ENCODE results near the gene ZIC3. TPM values are rescaled to one million over a fixed set of nuclear protein-coding genes. Genes with fewer than 3 reads are reported as not detected.

The ZIC3 gene
- total and polyA plus RNA-seq, 11 donors: not detected

DNA sequence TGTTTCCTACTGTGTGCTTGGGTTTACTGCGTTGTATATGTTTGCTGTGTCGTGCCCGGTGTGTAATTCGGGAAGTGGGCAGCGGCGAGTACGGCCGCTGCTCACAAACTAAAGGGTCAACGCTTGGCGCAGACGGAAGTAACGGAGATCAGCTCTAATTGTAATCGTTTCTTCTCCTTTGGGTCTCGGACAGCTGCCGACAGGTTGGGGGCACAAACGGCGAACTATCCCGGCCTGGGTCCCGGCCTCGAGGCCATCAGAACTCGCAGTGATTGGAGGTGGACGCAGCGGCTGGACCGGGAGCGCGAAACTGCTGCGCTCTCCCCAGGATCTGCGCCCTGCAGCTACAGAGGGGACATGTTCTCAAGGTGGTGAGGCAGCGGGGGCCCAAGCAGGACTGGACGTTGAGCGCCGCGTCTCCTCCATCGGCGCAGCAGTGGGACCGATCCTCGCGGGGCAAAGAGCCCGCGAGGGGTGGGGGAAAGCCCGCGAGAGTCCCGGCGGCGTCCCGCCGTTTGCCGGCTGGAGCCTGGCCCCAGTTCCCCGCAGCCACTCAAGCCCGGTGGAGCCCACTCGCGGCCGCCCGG is 516 bp upstream of the ZIC3 start:
- TF ChIP-seq POLR2A (IDR thresholded peaks at IDR 0.05): no peak
- TF ChIP-seq, protein P1, sequence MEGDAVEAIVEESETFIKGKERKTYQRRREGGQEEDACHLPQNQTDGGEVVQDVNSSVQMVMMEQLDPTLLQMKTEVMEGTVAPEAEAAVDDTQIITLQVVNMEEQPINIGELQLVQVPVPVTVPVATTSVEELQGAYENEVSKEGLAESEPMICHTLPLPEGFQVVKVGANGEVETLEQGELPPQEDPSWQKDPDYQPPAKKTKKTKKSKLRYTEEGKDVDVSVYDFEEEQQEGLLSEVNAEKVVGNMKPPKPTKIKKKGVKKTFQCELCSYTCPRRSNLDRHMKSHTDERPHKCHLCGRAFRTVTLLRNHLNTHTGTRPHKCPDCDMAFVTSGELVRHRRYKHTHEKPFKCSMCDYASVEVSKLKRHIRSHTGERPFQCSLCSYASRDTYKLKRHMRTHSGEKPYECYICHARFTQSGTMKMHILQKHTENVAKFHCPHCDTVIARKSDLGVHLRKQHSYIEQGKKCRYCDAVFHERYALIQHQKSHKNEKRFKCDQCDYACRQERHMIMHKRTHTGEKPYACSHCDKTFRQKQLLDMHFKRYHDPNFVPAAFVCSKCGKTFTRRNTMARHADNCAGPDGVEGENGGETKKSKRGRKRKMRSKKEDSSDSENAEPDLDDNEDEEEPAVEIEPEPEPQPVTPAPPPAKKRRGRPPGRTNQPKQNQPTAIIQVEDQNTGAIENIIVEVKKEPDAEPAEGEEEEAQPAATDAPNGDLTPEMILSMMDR (IDR thresholded peaks at IDR 0.05): no peak
- 1 to 31% (median 14%) methylated on average over 36 to 54 of the region's 54 CpGs for WGBS, 4 donors
- H3K27ac ChIP-seq: no peak overlapping the region
- H3K36me3 ChIP-seq: no peaks in the 10 kb centered on the region
- H3K4me3 ChIP-seq: peak overlapping the region; percentile 18 to 69 (median 56)
- peaks cover 0 to 27% (median 4%) of the 10 kb centered on the region in 12 donors for H3K4me1 ChIP-seq
- DNase-seq (no peak), ATAC-seq (peak in 2 of 4 donors; percentile 25 to 43)
- intact Hi-C loops (cut with DNase I): no loop called here
- peaks cover 0 to 96% (median 64%) of the 10 kb centered on the region in 9 donors for H3K27me3 ChIP-seq
- no peaks in the 10 kb centered on the region for H3K9me3 ChIP-seq

DNA sequence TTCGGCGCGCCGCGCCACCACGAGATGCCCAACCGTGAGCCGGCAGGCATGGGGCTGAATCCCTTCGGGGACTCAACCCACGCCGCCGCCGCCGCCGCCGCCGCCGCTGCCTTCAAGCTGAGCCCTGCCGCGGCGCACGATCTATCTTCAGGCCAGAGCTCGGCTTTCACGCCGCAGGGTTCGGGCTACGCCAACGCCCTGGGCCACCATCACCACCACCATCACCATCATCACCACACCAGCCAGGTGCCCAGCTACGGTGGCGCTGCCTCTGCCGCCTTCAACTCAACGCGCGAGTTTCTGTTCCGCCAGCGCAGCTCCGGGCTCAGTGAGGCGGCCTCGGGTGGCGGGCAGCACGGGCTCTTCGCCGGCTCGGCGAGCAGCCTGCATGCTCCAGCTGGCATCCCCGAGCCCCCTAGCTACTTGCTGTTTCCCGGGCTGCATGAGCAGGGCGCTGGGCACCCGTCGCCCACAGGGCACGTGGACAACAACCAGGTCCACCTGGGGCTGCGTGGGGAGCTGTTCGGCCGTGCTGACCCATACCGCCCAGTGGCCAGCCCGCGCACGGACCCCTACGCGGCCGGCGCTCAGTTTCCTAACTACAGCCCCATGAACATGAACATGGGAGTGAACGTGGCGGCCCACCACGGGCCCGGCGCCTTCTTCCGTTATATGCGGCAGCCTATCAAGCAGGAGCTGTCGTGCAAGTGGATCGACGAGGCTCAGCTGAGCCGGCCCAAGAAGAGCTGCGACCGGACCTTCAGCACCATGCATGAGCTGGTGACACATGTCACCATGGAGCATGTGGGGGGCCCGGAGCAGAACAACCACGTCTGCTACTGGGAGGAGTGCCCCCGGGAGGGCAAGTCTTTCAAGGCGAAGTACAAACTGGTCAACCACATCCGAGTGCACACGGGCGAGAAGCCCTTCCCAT is 1.1 kb downstream of the ZIC3 start:
- no peak overlapping the region for H3K27ac ChIP-seq
- ATAC-seq (no peak), DNase-seq (no peak)
- H3K36me3 ChIP-seq: no peaks in the 10 kb centered on the region
- peak overlapping the region in 11 of 12 donors; percentile 16 to 69 (median 57) for H3K4me3 ChIP-seq
- no peaks in the 10 kb centered on the region for H3K9me3 ChIP-seq
- H3K27me3 ChIP-seq: peaks cover 12 to 97% (median 66%) of the 10 kb centered on the region in 9 donors
- TF ChIP-seq, protein P1 (IDR thresholded peaks at IDR 0.05): no peak
- no peak for TF ChIP-seq POLR2A (IDR thresholded peaks at IDR 0.05)
- WGBS, 4 donors: 1 to 47% (median 22%) methylated on average over 56 to 82 of the region's 82 CpGs
- peaks cover 0 to 27% (median 4%) of the 10 kb centered on the region in 12 donors for H3K4me1 ChIP-seq
- intact Hi-C loops (cut with DNase I): no loop called here

DNA sequence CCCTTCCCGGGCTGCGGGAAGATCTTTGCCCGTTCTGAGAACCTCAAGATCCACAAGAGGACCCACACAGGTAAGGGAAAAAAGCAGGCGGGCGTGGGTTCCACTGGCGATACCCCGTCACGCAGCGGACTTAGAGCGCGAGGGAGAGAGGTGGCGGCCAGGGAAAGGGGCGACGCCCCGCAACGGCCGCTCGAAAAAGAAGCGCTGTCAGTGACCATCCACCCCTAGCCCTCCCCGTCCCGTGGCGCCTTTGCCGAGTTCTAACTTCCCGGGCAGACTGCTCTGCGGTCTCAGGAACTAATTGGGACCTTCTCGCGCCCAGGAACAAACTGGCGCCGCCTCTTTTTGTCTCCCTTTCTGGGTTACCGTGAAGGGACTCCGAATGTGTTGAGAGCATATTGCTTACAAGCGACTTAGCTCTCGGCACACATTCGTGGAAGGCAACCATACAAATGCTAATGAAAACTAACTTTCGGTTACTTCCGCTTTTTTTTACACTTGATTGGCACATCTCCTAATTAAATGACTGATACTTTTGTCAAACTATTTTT is 1.8 kb downstream of the ZIC3 start:
- WGBS, 4 donors: 1 to 29% (median 15%) methylated on average over 20 to 36 of the region's 36 CpGs
- H3K27ac ChIP-seq: no peak overlapping the region
- peaks cover 12 to 98% (median 69%) of the 10 kb centered on the region in 9 donors for H3K27me3 ChIP-seq
- no peak for TF ChIP-seq POLR2A (IDR thresholded peaks at IDR 0.05)
- TF ChIP-seq, protein P1 (IDR thresholded peaks at IDR 0.05): no peak
- DNase-seq (no peak), ATAC-seq (no peak)
- H3K36me3 ChIP-seq: no peaks in the 10 kb centered on the region
- intact Hi-C loops (cut with DNase I): no loop called here
- peaks cover 0 to 27% (median 4%) of the 10 kb centered on the region in 12 donors for H3K4me1 ChIP-seq
- H3K4me3 ChIP-seq: no peak overlapping the region
- H3K9me3 ChIP-seq: no peaks in the 10 kb centered on the region
